NCI-H446 (cell line): Measurements from ENCODE around the gene VAV1.
"Not testable (repeated sequence)": the region's sequence is repeated elsewhere in the genome, so short reads cannot be mapped to it uniquely, and the experiment has no call there.

Source experiments
- DNase-seq, 2 experiments: peaks; one replicate each; lab custom pipeline; 2025; lab: John Stamatoyannopoulos, UW

VAV1 gene

GRCh38 chr19:6737284-6737872, 35.1 kb upstream of the VAV1 start, which contains the start of gene GPR108:
TSS of gene GPR108 (minus strand) at chr19:6737580. CDS start at chr19:6737576, 4 bp downstream.
- DNase-seq = peak; percentile 100

- DNase-seq = peak in 1 of 2 experiments; percentile 86
Observed at GRCh38 chr19:6737873-6738786, 34.4 kb upstream of the VAV1 start.

- peak in 1 of 2 experiments; percentile 63 for DNase-seq
Observed at GRCh38 chr19:6738787-6739389, 33.6 kb upstream of the VAV1 start.

- DNase-seq = peak; percentile 69 to 88
Observed at GRCh38 chr19:6739390-6739882, 33.1 kb upstream of the VAV1 start, which contains the start of gene TRIP10. TSS of gene TRIP10 (plus strand) at chr19:6739680. CDS start at chr19:6739762, 82 bp downstream.

GRCh38 chr19:6739883-6740588, 32.5 kb upstream of the VAV1 start:
- no peak for DNase-seq

- DNase-seq = no peak
Observed at GRCh38 chr19:6740589-6741343, 31.7 kb upstream of the VAV1 start.

- DNase-seq = no peak
Observed at GRCh38 chr19:6743066-6743465, 29.4 kb upstream of the VAV1 start.

- no peak for DNase-seq
Observed at GRCh38 chr19:6743714-6744380, 28.7 kb upstream of the VAV1 start.

- DNase-seq = peak in 1 of 2 experiments; percentile 44
Observed at GRCh38 chr19:6744381-6745301, 27.9 kb upstream of the VAV1 start.

GRCh38 chr19:6745965-6746364, 26.5 kb upstream of the VAV1 start:
- DNase-seq = no peak

- DNase-seq = not testable (repeated sequence)
Observed at GRCh38 chr19:6748543-6748942, 24.0 kb upstream of the VAV1 start.

- DNase-seq = no peak
Observed at GRCh38 chr19:6750062-6750461, 22.4 kb upstream of the VAV1 start.

GRCh38 chr19:6751189-6751588, 21.3 kb upstream of the VAV1 start:
- DNase-seq = no peak

GRCh38 chr19:6752256-6753177, 20.0 kb upstream of the VAV1 start:
- no peak for DNase-seq

- DNase-seq = no peak
Observed at GRCh38 chr19:6753178-6754031, 19.1 kb upstream of the VAV1 start.

GRCh38 chr19:6754136-6754535, 18.4 kb upstream of the VAV1 start:
- DNase-seq = no peak
